Measurements from ENCODE around the gene TMEM40.

DNA sequence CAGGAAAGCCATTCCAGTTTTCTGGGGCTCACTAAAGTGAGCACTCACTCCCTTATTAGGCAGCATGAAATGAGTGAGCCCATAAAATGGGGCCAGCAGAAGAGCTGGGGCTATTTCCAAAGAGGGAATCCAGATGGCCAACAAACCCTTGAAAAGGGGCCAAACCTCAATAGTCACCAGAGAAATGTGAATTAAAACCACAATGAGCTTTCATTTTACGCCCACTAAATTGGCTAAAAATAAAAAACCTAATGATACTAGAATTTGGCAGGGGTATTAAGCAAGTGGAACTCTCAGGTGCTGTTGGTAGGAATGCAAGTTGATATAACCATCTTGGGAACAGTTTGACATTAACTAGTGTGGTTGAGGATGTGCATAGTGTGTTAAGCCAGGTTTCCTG lies 53.1 kb downstream of the TMEM40 start:
- no peak for TF ChIP-seq POLR2AphosphoS5 (IDR thresholded peaks at IDR 0.05; ENCODE audit: low read depth, low read length)
- TF ChIP-seq POLR2A (IDR thresholded peaks at IDR 0.05; ENCODE audit: low read depth, low read length): no peak
- TF ChIP-seq SPI1 (IDR thresholded peaks at IDR 0.05; ENCODE audit: low read depth, low read length): no peak
- TF ChIP-seq TAF1 (IDR thresholded peaks at IDR 0.05; ENCODE audit: low read depth, low read length): no peak
